Activated CD4-positive, alpha-beta T cell treated with anti-CD3 and anti-CD28 coated beads for 36 hours (primary cell): ENCODE measurements around the gene COL26A1. TPM values are rescaled to one million over a fixed set of nuclear protein-coding genes. Genes with fewer than 3 reads are reported as not detected.
"Not testable (repeated sequence)": the region's sequence is repeated elsewhere in the genome, so short reads cannot be mapped to it uniquely, and the experiment has no call there.

Source experiments
- ATAC-seq: fragments of 200-7000 bp; cut with Tn5 transposase; one replicate; pipeline ENCODE4 v1.10.0; 2021; ENCODE audit warnings: mild to moderate bottlenecking, moderate library complexity
- CTCF ChIA-PET: fragments of 350-600 bp; sonication (Branson Sonifier 250); formaldehyde crosslinking; loops from one replicate; lab custom pipeline; 2021; ENCODE audit warnings: antibody characterized with exemption; lab: Charles Lee
- POLR2A ChIA-PET: fragments of 350-600 bp; sonication (Branson Sonifier 250); formaldehyde crosslinking; loops from one replicate; lab custom pipeline; 2021; ENCODE audit warnings: antibody characterized with exemption, inconsistent platforms; lab: Charles Lee
- DNase-seq: peaks from one replicate; pipeline ENCODE4 v3.0.0-alpha.2; 2020
- H3K27ac Mint-ChIP-seq: one replicate; pipeline ENCODE4 v1.8.0; 2021; ENCODE audit warnings: mixed read lengths
- H3K27me3 Mint-ChIP-seq: one replicate; pipeline ENCODE4 v1.8.0; 2021; ENCODE audit warnings: mixed read lengths
- H3K36me3 Mint-ChIP-seq: one replicate; pipeline ENCODE4 v1.8.0; 2021; ENCODE audit warnings: low read depth, mixed read lengths
- H3K4me1 Mint-ChIP-seq: one replicate; pipeline ENCODE4 v1.8.0; 2021; ENCODE audit warnings: mixed read lengths
- H3K4me3 Mint-ChIP-seq: one replicate; pipeline ENCODE4 v1.8.0; 2021; ENCODE audit warnings: mild to moderate bottlenecking, moderate library complexity, mixed read lengths
- H3K9me3 Mint-ChIP-seq: one replicate; pipeline ENCODE4 v1.8.0; 2021; ENCODE audit warnings: low read depth, mixed read lengths
- intact Hi-C, 2 experiments: fragments of 100-400 bp; cut with DNase I in 1 of 2; cut with micrococcal nuclease in 1 of 2; formaldehyde crosslinking; loops; one replicate each; pipeline versions ENCODE4 v1.14.2 to v1.15.1; 2022 to 2024; cut with DNase I, micrococcal nuclease
- total RNA-seq, 2 experiments: library from RNA; stranded (reverse); gene quantifications; one replicate each; pipeline ENCODE4 v1.2.3, GENCODE V29; 2021

COL26A1 gene
- total RNA-seq, 2 experiments from 2014 or later, result not detected

- H3K9me3 Mint-ChIP-seq, H3K27me3 Mint-ChIP-seq, ATAC-seq, H3K4me1 Mint-ChIP-seq, DNase-seq, H3K27ac Mint-ChIP-seq, H3K4me3 Mint-ChIP-seq, H3K36me3 Mint-ChIP-seq: not testable (repeated sequence)
- POLR2A ChIA-PET, result interaction anchor here (0.6 kb wide), 1 partner anchor 27 kb away, joined by 3 read pairs; no protein-coding TSS in a partner anchor
- CTCF ChIA-PET, result interaction anchor here (0.8 to 0.9 kb wide), 2 partner anchors 45 to 379 kb away, joined by 3 read pairs; no protein-coding TSS in a partner anchor
- intact Hi-C loops, result loop anchor here in 1 of 2 experiments (5.0 kb wide), 1 partner anchor 632 kb away; no protein-coding TSS in a partner anchor
Measured at GRCh38 chr7:101604934-101605332, 242.3 kb downstream of the COL26A1 start.

GRCh38 chr7:101605611-101606497 lies 243.2 kb downstream of the COL26A1 start:
- Mint-ChIP-seq H3K4me1 (no peaks in the 10 kb centered on the region), H3K27ac (no peak overlapping the region), H3K36me3 (no peaks in the 10 kb centered on the region), H3K27me3 (no peaks in the 10 kb centered on the region), H3K4me3 (no peak overlapping the region), H3K9me3 (no peaks in the 10 kb centered on the region)
- ChIA-PET POLR2A (no interaction called here), CTCF (interaction anchor here (0.9 kb wide), 1 partner anchor 378 kb away, joined by 3 read pairs; no protein-coding TSS in a partner anchor)
- ATAC-seq (no peak), DNase-seq (no peak)
- intact Hi-C loops, result no loop called here

- POLR2A ChIA-PET, result no interaction called here
- no peak for ATAC-seq
- CTCF ChIA-PET, result no interaction called here
- Mint-ChIP-seq H3K27ac (no peak overlapping the region), H3K36me3 (no peaks in the 10 kb centered on the region), H3K9me3 (no peaks in the 10 kb centered on the region), H3K27me3 (no peaks in the 10 kb centered on the region), H3K4me1 (no peaks in the 10 kb centered on the region), H3K4me3 (no peak overlapping the region)
- intact Hi-C loops, result no loop called here
- no peak for DNase-seq
Measured at GRCh38 chr7:101606498-101606923, 243.8 kb downstream of the COL26A1 start.

Other genes starting within 250 kb of the COL26A1 start
- gene SERPINE1, start 235.8 kb upstream of the COL26A1 start, total RNA-seq, result under 1 TPM; 0.05 to 0.07 TPM
- gene AP1S1, start 208.4 kb upstream of the COL26A1 start, total RNA-seq, result 10 to 100 TPM; 33.7 to 43.0 TPM
- gene VGF, start 197.3 kb upstream of the COL26A1 start, total RNA-seq, result under 1 TPM; 0.09 to 0.11 TPM
- not detected for gene NAT16, start 182.6 kb upstream of the COL26A1 start, total RNA-seq
- not detected for gene MOGAT3, start 161.8 kb upstream of the COL26A1 start, total RNA-seq
- gene PLOD3, start 145.3 kb upstream of the COL26A1 start, total RNA-seq, result 10 to 100 TPM; 30.7 to 35.9 TPM
- gene ZNHIT1, start 144.7 kb upstream of the COL26A1 start, total RNA-seq, result 10 to 100 TPM; 44.2 TPM
- 10 to 100 TPM; 16.4 to 17.2 TPM for gene CLDN15, start 125.1 kb upstream of the COL26A1 start, total RNA-seq
- gene FIS1, start 117.8 kb upstream of the COL26A1 start, total RNA-seq, result 10 to 100 TPM; 70.5 to 92.6 TPM
- gene IFT22, start 41.1 kb upstream of the COL26A1 start, total RNA-seq, result 1 to 10 TPM; 6.0 to 6.7 TPM